HUES6 (cell line): Measurements from ENCODE around the gene RIT1.

Experiments used
- H3K27ac ChIP-seq: 2 replicates; pipeline ENCODE4 v1.7.0; 2013; ENCODE audit warnings: low read depth, mild to moderate bottlenecking, low read length, inconsistent platforms
- H3K27me3 ChIP-seq: 2 replicates; pipeline ENCODE4 v1.6.1; 2013; ENCODE audit warnings: low read length; ENCODE audit not compliant: control insufficient read depth, insufficient read depth
- H3K36me3 ChIP-seq: 2 replicates; pipeline ENCODE4 v1.6.1; 2013; ENCODE audit warnings: low read length; ENCODE audit not compliant: control insufficient read depth, insufficient read depth
- H3K4me1 ChIP-seq: 2 replicates; pipeline ENCODE4 v1.6.1; 2013; ENCODE audit warnings: low read length; ENCODE audit not compliant: control insufficient read depth, insufficient read depth
- H3K4me3 ChIP-seq: 2 replicates; pipeline ENCODE4 v1.5.1; 2013; ENCODE audit warnings: low read depth, low read length
- H3K9ac ChIP-seq: one replicate; pipeline ENCODE4 v1.6.1; 2013; ENCODE audit warnings: mild to moderate bottlenecking, low read length
- H3K9me3 ChIP-seq: 2 replicates; pipeline ENCODE4 v1.6.1; 2013; ENCODE audit warnings: low read depth, low read length; ENCODE audit not compliant: control insufficient read depth, insufficient read depth

RIT1 gene, protein sequence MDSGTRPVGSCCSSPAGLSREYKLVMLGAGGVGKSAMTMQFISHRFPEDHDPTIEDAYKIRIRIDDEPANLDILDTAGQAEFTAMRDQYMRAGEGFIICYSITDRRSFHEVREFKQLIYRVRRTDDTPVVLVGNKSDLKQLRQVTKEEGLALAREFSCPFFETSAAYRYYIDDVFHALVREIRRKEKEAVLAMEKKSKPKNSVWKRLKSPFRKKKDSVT

DNA sequence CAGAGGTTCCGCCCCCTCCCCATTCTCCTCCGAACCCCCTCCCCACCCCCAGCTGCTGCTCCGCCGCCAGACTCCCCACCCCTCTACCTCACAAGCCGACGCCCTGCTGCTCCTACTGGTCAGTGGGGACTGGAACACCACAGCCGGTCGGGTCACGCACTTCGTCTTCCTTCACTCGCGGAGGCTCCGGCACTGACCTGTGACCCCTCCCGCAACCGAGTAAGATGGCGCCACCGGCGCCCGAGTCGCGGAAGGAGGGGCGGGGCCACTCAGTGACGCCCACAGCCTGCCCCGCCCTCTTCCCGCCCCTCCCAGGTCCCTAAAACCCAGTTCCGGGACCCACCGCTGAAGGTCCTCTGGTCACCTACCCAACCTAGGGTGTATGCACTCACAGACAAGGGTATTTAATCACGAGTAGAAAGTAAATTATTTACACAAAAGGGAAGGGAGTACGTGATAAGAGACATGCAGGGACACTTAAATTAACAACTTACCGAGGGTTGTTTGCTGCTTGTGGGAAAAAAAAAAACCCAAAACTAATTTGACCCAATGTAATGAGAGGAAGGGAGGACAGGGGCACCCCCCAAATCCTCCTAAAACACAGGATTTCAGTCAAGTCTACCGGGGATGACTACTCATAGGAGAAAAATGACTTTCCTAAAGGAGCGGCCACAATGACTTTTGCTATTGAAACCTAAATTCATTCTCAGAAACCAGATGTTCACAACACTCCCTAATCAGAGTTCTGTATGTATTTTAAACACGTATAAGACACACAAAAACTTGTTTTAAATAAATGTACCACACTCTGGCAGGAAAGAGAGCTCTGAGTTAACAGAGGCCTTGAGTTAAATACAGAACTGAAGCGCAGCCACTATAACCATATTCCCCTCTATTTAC is at the start of gene RIT1:
Gene RIT1, minus strand, starts transcription at position 194 of the 900 bp plus-strand sequence. CDS start 588 bp downstream, outside the sequence.
- Histone ChIP-seq H3K4me3 (peak within 1 kb of the TSS; percentile 73), H3K27me3 (no peaks in the 10 kb centered on the region), H3K36me3 (peaks cover 74% of the 10 kb centered on the region), H3K9ac (peak within 1 kb of the TSS; percentile 65), H3K27ac (peak within 1 kb of the TSS; percentile 9; the same call in 1 of the 2 replicates), H3K4me1 (peaks cover 12% of the 10 kb centered on the region; the same call in 1 of the 2 replicates), H3K9me3 (no peaks in the 10 kb centered on the region)

DNA sequence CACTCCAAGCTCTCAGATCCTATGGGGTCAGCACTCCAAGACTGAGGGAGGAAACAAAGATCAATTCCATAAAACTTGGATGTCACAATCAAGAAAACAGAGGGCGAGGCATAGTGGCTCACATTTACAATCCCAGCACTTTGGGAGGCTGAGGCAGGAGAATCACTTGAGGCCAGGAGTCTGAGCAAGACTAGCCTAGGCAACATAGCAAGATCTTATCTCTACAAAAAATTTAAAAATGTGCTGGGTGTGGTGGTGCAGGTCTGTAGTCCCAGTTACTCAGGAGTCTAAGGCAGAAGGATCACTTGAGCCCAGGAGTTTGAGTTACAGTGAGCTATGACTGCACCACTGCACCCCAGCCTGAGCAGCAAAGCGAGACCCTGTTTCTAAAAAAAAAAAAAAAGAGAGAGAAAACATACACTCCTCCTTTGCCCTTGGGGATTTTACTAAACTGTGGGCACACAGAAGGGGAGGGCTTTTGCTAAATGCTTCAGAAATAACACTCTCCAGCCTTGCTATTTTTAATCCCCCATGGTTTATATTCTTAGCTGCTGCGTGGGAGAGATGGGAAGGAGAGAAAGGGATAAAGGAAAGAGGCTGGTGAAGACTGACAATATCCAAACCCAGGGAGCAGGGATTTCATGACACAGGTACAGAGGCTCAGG is 49.1 kb upstream of the RIT1 start:
- no peak overlapping the region for H3K27ac ChIP-seq
- no peak overlapping the region for H3K9ac ChIP-seq
- H3K4me3 ChIP-seq, result no peak overlapping the region

DNA sequence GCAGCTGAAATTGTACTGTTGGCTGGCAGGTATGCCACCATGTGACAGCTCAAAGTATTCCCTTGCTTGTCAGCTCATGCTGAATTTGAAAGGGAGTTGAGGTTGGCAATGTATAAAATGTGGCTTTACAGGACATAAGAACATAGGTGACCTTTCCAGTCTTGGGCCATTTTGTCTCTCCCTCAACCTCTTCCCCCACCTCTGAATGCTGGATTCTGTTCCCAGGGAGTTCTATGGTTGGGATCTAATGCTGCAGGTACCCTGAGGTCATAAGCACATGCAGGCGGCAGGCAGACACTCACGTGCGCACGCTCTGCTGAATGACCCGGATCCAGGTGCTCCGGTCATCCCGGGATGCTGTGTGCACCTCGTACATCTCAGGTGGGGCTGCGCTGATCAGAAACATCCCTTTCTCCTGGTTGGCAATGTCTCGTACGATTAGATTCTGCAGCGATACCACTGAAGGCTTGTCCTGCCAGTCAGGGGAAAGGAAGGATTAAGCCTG is 46.3 kb upstream of the RIT1 start:
- H3K9ac ChIP-seq, result no peak overlapping the region
- H3K4me1 ChIP-seq, result peaks cover 2% of the 10 kb centered on the region; the same call in 1 of the 2 replicates
- peaks cover 82% of the 10 kb centered on the region for H3K36me3 ChIP-seq
- H3K27ac ChIP-seq, result no peak overlapping the region
- no peaks in the 10 kb centered on the region for H3K9me3 ChIP-seq
- H3K27me3 ChIP-seq, result no peaks in the 10 kb centered on the region
- no peak overlapping the region for H3K4me3 ChIP-seq

More for the DNA sequence above, 49.1 kb upstream of the RIT1 start:
- Histone ChIP-seq H3K36me3 (peaks cover 76% of the 10 kb centered on the region), H3K9me3 (no peaks in the 10 kb centered on the region), H3K27me3 (no peaks in the 10 kb centered on the region), H3K4me1 (peaks cover 2% of the 10 kb centered on the region; the same call in 1 of the 2 replicates)

DNA sequence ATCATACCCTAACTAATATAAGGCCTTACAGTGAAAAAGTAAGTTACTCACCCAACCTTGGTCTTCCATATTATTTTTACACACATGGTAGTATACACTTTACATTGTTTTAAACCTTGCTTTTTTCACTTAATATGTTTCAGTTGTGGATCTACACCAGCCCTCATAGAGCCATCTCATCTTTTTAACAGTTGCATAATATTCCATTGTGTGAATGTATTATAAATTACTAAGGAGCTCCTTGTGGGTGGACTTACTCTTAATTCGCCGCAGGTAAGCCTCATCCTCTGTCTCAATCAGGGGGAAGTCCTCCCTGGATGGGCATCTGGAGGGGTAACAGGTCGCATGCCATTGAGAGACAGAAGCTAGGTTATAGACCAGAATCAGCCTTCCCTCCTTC is 43.5 kb upstream of the RIT1 start:
- Histone ChIP-seq H3K4me3 (no peak overlapping the region), H3K27ac (no peak overlapping the region), H3K36me3 (peaks cover 82% of the 10 kb centered on the region)

DNA sequence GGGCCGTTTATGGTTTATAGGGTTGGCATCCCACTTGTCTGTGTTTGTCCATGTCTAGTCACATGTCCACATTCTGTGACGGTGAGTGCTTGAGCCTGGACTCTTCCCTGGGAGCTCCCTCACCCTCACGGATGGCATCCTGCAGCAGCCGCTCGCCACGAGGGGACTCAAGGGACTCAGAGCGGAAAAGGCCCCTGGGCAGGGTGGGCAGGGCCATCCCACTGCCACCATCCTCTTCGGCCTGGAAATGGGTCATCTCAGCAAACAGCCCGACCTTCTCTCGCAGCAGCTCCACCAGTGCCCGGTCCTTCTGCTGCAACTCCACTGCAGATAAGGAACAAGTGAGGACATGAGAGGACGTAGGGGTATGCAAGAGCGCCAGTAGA is 41.3 kb upstream of the RIT1 start:
- Histone ChIP-seq H3K9me3 (no peaks in the 10 kb centered on the region), H3K9ac (no peak overlapping the region), H3K27ac (no peak overlapping the region), H3K36me3 (peaks cover 80% of the 10 kb centered on the region), H3K27me3 (no peaks in the 10 kb centered on the region), H3K4me3 (no peak overlapping the region), H3K4me1 (no peaks in the 10 kb centered on the region)

More for the DNA sequence above, 43.5 kb upstream of the RIT1 start:
- H3K27me3 ChIP-seq, result no peaks in the 10 kb centered on the region
- no peaks in the 10 kb centered on the region for H3K4me1 ChIP-seq
- H3K9ac ChIP-seq, result no peak overlapping the region
- H3K9me3 ChIP-seq, result no peaks in the 10 kb centered on the region

DNA sequence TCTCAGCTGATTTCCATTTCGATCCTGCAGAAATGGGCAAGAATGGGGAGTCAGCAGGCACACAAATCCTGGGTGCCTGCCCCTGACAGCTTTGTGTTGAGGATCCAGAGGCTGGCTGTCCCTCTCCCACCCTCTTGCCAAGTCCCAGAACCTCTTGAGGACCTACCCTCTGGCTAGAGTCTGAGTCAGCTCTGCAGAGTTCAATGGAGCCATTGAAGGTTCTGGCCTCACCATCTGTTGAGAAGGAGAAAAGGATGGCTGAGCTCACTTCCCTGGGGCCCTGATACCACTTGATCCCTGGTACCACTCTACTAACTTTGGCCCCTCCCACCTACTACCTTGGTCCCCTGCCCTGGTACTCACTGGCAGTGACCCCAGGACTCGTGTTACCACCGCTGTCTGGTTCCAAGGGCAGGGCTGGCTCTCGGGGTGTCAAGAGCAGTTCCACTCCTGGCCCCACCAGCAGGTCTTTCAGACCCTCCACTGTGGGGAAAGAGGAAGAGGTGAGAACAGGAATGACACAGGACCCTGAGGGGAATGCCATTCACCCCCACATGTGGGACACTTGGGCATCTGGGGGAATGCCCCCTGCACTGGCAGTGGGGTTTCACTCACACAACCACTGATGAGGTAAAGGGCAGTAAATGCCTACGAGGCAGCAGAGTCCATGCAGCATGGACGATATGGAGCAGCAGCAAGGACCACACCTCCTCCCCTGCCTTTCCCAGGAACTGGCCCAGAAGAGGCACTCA is 40.8 kb upstream of the RIT1 start:
- Histone ChIP-seq H3K9ac (no peak overlapping the region), H3K9me3 (no peaks in the 10 kb centered on the region), H3K4me1 (no peaks in the 10 kb centered on the region), H3K36me3 (peaks cover 80% of the 10 kb centered on the region), H3K27me3 (no peaks in the 10 kb centered on the region), H3K27ac (no peak overlapping the region), H3K4me3 (no peak overlapping the region)

DNA sequence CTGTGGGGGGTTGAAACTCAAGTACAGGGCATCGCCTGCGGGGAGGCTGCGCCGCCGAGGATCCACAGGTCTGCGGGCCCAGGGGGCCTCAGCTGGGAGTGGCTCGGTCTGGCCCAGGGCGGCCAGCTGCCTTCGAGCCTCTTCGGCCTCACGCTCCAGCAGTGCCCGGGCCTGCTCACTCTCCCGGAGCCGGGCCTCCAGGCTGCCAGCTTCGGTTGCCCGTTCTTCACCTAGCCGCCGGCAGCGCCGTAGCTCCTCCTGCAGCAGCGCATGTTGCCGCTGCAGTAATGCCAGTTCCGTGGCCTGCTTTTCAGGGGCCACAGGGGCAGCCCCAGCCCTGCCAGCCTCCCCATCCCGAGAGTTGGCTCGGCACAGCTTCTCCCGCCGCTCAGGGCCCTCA is 39.7 kb upstream of the RIT1 start:
- no peak overlapping the region for H3K9ac ChIP-seq
- no peaks in the 10 kb centered on the region for H3K27me3 ChIP-seq
- H3K4me1 ChIP-seq, result peaks cover 7% of the 10 kb centered on the region
- H3K36me3 ChIP-seq, result peaks cover 88% of the 10 kb centered on the region
- no peak overlapping the region for H3K27ac ChIP-seq
- H3K4me3 ChIP-seq, result no peak overlapping the region
- H3K9me3 ChIP-seq, result no peaks in the 10 kb centered on the region

GRCh38 chr1:155947741-155948140 is 36.6 kb upstream of the RIT1 start:
- Histone ChIP-seq H3K4me1 (peaks cover 16% of the 10 kb centered on the region), H3K9me3 (no peaks in the 10 kb centered on the region), H3K9ac (no peak overlapping the region), H3K27me3 (no peaks in the 10 kb centered on the region), H3K4me3 (no peak overlapping the region), H3K36me3 (peaks cover 62% of the 10 kb centered on the region), H3K27ac (no peak overlapping the region)

- Histone ChIP-seq H3K27ac (no peak overlapping the region), H3K9me3 (no peaks in the 10 kb centered on the region), H3K36me3 (peaks cover 57% of the 10 kb centered on the region), H3K9ac (no peak overlapping the region), H3K27me3 (no peaks in the 10 kb centered on the region), H3K4me1 (peaks cover 16% of the 10 kb centered on the region), H3K4me3 (no peak overlapping the region)
Observed at GRCh38 chr1:155947292-155947691, 36.1 kb upstream of the RIT1 start.

- H3K4me3 ChIP-seq, result no peak overlapping the region
- H3K9ac ChIP-seq, result peak overlapping the region; percentile 5
- H3K36me3 ChIP-seq, result peaks cover 51% of the 10 kb centered on the region
- peaks cover 16% of the 10 kb centered on the region for H3K4me1 ChIP-seq
- no peaks in the 10 kb centered on the region for H3K9me3 ChIP-seq
- no peaks in the 10 kb centered on the region for H3K27me3 ChIP-seq
- H3K27ac ChIP-seq, result no peak overlapping the region
Observed at GRCh38 chr1:155946633-155947219, 35.6 kb upstream of the RIT1 start.
